GOT3 (cell line): ENCODE data around the gene MRPS12.

Source experiments
- DNase-seq: peaks from one replicate; lab custom pipeline; 2025; ENCODE audit warnings: mixed read lengths; lab: John Stamatoyannopoulos, UW

MRPS12 gene

DNA sequence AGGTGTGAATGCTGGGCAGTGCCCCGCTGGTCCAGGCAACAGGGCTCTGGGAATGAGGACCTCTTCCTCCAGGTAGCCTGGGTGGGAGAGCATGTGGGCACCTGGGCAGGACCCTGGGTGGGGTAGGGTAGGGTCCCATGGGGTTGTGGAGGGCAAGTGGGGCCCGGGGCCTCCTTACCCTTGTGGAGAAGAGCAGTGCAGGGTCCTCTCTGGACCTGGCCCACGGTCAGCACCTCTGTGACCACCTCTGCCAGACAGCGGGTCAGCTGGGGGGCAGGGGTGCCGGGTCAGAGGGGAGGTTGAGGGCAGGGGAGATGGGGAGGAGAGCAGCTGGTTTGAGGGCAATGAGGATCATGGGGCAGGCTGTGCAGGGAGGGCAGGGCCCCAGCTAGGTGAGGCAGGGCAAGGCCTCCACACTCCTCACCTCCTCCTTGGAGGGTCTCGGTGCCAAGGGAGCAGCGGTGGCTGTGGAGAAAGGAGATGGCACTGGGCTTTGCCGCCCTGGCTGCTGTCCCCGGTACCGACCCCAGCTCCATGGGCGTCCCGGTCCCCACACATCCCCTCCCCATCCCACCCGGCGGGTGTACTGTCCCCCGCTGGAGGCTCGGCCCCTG, 19.2 kb upstream of the MRPS12 start:
- DNase-seq = no peak

DNA sequence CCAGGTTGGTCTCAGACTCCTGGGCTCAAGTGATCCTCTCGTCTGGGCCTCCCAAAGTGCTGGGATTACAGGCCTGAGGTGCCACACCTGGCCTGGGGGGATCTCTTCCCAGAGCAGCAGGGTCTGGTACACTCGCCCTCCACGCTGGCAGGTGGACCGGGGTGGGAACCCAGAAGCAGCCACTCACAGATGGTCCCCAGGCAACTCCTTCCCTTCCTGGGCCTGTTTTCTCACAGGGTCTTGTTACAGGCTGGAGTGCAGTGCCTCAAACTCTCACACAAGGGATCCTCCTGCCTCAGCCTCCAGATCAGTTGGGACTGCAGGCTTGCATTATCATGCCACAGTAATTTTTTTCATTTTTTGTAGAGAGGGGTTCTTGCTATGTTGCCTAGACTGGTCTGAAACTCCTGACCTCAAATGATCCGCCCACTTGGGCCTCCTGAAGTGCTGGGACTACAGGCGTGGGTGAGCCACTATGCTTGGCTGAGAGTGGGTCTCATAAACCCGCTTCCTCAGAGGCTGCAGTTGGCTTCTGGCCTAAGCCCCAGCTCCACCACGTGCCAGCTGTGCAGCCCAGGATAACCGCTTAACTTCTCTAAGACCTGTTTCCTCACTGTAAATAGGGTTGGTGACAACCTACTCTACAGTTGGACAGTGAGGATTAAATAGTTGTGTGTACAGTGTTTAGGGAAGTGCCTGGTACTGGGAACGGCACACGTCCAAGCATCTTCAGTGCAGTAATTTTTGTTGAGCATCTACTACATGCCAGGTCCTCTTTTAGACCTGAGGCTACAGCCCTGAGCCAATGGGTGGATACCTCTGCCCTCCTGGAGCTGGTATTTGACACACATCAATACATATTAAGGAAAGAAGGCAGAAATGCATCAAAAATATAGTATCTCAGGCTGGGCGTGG, 17.9 kb upstream of the MRPS12 start:
- DNase-seq = no peak

DNA sequence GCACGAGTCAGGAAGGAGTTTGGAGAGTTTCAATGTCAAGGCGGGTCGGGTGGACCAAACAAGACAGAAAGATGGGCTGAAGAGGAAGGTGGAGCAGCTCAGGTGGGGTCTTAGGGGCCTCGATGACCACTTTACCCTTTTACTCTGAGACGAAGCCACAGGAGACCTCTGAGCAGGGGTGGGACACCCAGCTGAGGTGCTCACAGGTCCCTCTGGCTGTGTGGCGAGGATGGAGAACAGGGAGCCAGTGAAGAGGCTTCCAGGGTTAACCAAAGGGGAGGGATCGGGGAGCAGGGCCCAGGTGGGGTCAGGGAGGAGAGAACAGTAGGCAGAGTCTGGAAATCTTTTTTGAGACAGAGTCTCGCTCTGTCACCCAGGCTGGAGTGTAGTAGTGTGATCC, 16.8 kb upstream of the MRPS12 start:
- DNase-seq = no peak

DNA sequence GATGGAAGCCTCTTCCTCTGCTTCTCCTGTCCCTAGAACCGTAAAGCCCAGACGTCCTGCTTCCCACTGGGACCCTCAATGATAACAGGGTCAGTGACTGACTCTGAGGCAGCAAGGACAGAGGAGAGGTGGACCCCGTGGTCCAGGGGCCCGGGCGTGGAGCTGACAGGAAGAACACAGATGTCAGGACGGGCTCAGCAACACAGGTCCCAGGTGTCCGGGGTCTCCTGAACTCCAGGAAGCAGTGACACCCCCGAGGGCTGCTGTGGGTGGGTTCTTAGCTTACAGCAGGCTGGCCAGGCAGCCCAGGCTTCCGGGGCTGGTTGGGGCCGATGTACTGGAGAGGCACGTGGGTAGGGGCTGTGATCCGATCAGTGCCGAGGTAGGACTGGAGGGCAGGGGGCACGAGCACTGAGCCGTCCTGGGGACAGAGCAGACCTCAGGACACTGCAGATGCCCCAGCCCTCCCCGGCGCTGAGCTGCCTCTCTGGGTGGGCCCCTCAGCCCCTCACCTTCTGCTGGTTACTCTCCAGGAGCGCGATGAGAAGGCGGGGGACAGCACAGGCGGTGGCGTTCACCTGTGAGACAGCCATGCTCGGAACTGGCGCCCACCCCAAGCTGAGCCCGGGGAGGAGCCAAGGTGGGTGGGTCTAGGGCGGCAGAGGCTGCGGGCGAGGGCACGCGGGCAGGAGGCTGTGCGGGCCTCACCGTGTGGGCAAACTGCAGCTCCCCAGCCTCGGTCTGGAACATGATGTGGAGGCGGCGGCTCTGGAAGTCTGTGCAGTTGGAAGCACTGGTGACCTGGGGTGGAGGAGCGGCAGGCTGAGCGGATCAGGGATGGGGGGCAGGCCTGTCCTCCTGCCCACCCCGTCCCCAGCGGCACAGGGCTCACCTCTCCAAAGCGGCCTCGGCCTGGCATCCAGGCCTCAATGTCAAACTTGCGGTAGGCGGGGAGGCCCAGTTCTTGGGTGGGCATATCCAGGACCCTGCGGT, 15.1 kb upstream of the MRPS12 start:
- DNase-seq = no peak

DNA sequence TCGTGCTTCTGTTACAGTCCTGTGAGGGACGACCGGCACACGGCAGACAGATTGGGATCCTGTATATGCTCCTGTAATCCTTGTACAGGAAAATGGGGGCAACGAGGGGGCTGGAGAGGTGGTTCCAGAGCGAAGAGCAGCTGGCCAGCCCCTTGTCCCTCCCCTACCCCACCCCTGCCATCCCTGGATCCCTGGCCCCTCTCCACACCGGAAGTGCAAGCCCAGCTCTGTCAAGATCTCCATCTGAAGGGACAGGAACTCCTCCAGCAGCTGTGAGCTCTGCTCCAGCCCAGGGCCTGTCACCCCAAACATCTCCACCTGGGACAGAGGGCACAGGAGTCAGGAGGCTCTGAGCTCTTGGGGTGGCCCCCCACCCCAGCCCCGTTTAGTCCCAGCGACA, 13.2 kb upstream of the MRPS12 start:
- no peak for DNase-seq

DNA sequence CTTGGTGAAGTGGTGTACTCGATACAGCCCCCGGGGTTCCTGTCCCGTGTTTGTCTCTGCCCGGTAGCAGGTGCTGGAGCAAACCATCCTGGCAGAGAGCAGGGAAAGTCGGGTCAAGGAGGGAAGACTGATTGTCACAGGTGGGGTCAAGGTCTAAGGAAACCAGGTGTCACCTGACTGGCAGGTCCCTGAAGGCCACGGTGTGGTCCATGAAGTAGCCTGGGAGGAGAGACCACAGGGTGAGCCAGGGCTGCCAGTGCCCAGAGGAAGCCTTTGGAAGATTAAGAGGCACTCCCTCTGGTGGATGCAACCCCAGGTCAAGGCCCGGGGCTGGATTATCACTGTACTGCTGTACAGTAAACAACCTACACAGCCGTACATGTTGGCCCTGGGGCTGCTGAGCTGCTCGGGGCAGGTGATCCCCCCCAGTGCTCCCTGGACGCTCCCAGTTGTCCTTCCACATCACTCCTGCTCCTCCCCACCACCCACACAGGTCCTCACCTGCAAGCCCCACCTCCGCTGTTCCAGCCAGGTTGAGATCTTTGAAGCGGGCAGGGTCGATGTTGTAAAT, 12.7 kb upstream of the MRPS12 start:
- DNase-seq = no peak

DNA sequence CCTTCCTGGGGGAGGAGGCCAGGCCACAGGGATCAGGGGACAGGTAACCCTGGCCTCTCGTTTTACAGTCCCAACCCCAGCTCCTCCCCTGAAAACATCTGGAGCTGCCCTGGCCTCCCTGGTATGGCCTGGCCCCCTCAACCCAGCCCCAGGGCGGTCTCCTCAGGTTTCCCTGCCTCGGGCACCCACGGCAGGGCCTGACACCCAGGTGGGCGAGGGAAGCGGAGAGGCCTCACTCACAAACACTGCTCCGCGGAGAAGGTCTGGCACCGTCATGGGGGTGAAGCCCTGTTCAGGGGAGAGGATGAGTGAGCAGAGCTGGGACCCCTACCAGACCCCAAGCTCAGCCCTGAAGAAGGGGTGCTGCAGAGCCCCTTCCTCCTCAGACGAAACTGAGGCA, 12.2 kb upstream of the MRPS12 start:
- no peak for DNase-seq

DNA sequence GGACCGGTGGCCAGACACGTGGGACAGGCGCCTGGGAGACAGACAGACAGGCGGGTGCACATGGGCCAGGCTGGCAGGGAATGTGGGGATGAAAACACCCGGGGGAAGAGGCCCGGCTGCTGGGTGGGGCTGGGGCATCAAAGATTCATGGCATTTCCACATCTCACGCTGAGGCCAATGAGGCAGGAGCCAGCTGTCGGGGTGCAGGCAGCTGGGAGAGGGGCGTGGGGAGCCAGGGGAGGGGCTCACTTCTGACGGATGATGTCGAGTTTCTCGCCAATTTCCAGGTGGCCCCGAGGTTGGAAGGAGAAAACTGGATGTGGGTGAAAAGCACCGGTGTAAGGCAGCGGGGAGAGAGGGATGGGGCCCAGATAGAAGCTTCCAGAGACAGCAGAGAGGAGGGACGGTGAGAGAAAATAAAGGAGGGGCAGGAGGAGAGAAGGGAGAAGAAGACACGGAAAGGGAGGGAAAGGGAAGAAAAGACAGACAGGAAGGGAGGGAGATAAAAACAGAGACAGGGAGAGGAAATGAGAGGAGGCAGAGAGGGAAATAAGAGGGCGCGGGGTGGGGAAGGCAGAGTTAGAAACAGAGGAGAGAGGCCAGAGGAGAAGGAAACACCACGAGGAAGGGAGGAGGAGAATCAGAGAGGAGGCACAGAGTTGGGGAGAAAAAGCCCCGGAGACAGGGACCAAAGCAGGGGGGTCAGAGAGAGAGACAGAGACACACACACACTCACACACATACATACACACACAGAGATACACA, 10.7 kb upstream of the MRPS12 start:
- DNase-seq = no peak

DNA sequence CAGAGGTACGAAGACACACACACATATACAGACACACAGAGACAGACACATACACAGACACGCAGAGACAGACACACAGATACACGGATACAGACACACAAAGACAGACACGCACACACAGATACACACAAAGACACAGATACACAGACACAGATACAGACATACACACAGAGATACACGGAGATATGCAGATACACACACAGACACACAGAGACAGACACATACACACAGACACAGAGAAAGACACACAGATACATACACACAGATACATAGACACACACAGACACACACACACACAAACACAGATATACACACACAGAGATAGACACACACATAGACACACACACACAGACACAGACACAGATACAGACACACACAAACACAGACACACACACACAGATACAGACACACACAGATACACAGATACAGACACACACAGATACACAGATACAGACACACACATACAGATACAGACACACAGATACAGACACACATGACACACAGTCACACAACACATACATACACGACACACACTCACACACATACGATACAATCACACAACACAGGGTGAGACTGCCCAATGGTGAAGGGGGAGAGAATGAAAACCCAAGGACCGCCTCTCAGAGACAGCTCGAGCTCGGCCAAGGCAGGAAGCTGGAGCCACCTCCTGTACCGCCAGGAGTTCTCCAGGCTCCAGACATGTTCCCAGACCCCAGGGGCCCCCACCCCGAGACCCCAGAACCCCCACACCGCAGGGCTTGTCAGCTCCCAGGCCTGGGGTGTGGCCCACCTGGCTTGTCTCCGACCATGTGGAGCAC, 9.9 kb upstream of the MRPS12 start:
- DNase-seq = no peak

DNA sequence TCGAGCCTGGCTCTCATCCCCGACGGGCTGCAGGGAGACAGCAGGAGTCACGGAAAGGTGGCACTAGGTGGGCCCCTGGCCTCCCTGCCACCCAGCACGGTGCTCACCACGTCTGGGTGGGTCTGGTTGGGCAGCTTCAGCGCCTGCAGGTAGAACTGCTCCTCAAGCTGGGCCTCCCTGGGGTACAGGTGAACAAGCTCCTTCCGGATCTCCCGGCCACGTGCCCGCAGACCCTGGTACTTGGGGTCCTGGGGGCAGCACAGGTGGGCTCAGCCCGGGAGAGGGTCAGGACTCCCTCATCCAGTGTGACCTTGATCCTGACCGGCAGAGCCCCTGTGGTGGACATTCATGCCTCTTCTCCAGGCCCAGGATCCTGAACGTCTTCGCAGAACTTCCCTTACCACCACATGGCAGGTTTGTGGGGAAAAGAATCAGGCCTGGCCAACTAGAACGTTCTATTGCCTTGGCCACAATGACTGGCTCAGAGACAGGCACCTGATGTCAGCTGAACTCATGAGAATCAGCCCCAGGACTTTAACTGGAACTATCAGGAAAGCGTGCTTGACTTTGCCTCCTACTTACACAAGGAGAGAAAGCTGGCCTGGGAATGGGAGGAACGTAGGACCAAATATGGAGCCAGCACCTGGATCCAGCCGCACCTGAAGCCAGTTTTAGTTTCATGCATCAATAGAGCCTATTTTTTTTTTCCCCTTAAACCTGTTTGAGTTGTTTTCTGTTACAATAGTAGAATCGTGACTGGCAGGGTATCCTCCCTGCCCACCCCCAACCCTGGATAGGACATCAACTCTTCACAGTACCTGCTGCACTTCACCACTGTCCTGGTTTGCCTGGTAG, 9.1 kb upstream of the MRPS12 start:
- no peak for DNase-seq

DNA sequence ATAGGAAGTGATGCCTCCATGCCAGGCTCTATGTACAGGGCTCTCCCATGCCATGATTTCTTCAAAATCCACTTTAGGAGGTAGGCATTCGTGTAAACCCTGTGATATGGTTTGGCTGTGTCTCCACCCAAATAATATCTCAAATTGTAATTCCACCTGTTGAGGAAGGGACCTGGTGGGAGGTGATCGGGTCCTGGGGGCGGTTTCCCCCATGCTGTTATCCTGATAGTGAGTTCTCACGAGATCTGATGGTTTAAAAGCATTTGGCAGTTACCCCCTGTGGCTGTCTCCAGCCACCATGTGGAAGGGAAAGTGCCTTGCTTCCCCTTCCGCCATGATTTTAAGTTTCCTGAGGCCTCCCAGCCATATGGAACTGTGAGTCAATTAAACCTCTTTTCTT, 8.3 kb upstream of the MRPS12 start:
- DNase-seq = no peak

DNA sequence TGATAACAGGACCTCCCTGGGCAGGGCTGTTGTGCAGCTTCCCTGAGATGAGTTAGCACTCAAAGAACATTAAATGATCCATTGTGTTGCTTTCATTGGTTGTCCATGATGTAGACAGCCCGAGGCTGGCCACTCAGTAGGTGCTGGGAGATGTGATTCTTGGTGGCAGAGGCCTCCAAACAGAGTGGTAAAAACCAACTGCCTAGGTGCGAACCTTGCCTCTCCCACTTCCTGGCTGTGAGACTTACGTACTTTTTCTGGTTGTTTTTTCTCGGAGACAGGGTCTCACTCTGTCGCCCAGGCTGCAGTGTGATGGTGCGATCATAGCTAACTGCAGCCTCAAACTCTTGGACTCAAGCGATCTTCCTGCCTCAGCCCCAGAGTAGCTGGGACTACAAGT, 6.4 kb upstream of the MRPS12 start:
- no peak for DNase-seq

DNA sequence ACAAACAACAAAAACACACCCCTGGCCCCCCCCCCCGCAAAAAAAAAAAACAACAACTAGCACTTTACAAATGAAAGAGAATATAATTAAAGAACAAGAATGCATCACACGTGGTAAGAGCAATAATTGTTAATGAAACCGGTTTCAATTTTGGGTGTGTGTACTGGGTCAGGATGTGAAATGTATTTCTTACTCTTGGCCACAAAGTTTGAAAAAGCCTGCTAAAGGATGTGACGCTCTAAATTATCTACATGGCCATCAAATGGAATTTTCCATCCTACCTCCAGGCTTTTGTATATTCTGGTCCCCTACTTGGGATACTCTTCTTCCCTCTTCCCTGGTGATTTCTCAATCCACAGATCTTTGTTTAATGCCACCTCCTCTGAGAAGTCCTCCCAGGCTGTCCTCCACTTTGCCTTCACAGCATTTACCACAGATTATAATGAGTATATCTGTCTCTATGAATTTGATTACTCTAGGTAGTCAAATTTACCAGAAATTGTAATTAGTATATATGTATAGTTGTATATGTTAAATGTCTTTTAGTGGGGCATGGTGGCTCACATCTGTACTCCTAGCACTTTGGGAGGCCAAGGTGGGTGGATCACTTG, 2.2 kb upstream of the MRPS12 start:
- no peak for DNase-seq

DNA sequence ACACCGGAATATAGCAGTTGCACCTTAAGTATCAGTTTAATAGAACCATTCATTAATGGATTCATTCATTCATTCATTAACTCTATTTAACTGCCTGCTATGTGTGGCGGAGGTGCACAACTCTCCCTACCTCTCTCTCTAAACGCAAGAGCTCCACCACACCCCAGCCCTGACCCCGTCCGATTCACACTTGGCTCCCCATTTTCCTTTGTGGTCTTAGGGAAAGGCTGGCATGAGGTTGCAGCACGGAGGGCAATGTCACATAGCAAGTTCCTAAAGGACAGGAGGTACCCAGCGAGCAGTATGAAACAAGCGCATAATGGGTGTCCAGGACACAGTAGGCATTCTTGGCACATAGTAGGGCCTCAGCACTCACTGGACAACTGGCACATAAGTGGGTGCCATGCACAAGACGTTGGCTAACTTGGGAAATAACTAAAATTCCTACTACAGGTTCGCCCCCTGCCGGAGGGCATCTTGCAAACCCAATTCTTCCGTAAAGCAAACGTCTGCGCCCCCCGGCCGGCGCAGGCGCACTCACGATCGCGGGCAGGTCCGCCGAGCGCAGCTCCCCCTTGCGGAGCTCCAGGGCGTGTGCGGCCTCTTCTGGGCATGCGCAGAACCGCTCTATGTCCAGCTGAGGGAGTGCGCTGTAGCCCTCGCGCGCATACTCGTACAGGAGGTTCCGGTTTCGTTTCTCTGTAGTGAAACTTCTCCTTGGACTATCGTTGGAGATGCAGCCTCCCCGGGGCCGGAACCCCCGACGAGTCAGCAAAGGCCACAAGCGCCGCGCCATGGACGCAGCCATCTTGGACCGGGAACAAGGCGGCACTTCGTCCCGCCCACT, 592 bp upstream of the MRPS12 start, which contains the start of gene SARS2:
TSS of gene SARS2 (minus strand) at position 835 of the 847 bp plus-strand sequence. CDS start at position 808, 27 bp downstream.
- DNase-seq = peak; percentile 96

DNA sequence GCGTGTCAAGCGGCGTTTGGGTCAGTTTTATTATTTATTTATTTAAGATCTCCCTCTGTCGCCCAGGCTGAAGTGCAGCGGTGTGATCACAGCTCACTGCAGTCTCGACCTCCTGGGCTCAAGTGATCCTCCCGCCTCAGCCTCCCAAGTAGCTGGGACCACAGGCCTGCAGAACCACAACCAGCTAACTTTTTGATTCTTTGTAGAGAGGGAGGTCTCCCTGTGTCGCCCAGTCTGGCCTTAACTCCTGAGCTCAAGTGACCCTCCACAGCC, 713 bp downstream of the MRPS12 start:
- no peak for DNase-seq

DNA sequence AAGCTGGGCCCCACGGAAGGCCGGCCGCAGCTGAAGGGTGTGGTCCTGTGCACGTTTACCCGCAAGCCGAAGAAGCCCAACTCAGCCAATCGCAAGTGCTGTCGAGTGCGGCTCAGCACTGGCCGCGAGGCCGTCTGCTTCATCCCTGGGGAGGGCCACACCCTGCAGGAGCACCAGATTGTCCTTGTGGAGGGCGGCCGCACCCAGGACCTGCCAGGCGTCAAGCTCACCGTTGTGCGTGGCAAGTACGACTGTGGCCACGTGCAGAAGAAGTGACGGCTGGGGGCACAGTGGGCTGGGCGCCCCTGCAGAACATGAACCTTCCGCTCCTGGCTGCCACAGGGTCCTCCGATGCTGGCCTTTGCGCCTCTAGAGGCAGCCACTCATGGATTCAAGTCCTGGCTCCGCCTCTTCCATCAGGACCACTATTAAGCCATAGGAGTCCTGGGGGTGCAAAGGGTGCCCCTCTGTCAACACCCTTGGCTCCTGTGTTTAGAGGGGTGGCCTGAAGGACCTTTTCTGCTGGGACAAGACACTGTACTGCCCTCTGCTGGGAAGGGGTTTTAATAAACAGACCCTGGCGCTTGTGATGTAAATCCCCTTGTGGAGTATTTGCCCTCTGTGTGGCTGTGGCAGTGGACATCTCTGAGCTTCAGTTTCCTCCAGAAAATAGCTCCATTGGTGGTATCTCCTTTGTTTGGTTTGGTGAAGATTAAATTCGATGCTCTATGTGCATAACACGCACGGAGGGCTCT, 1.9 kb downstream of the MRPS12 start:
- DNase-seq = no peak

DNA sequence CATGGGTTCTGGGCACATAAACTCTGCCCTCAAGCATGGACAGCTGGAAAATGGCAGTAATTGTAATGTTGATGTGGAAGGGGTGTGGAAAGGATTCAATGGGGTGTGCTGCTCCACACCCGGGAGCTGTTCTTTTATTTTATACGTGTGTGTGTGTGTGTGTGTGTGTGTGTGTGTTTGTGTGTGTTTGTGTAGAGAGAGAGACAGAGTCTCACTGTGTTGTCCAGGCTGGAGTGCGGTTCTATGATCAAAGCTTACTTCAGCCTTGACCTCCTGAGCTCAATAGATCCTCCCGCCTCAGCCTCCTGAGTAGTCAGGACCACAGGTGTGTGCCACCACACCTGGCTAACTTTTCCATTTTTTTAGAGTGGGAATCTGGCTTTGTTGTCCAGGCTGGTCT, 2.8 kb downstream of the MRPS12 start:
- no peak for DNase-seq
